ENCODE results near the gene GALNT10.

GALNT10 gene

GRCh38 chr5:154215571-154216325 is 25.2 kb downstream of the GALNT10 start:
- no peak overlapping the region for H3K4me3 ChIP-seq (ENCODE audit: low read length)
- no peaks in the 10 kb centered on the region for H3K4me1 ChIP-seq (ENCODE audit: insufficient read depth, low read length)
- H3K27me3 ChIP-seq (ENCODE audit: insufficient read depth, low read length) = no peaks in the 10 kb centered on the region
- H3K36me3 ChIP-seq (ENCODE audit: insufficient read depth, low read length) = no peaks in the 10 kb centered on the region
- no peak overlapping the region for H2AFZ ChIP-seq (ENCODE audit: low read depth, low read length)
- H3K9me3 ChIP-seq (ENCODE audit: low read length) = no peaks in the 10 kb centered on the region

GRCh38 chr5:154217462-154217861 is 26.9 kb downstream of the GALNT10 start:
- Histone ChIP-seq H3K9me3 (ENCODE audit: low read length) (no peaks in the 10 kb centered on the region), H3K4me1 (ENCODE audit: insufficient read depth, low read length) (no peaks in the 10 kb centered on the region), H2AFZ (ENCODE audit: low read depth, low read length) (no peak overlapping the region), H3K27me3 (ENCODE audit: insufficient read depth, low read length) (no peaks in the 10 kb centered on the region), H3K36me3 (ENCODE audit: insufficient read depth, low read length) (no peaks in the 10 kb centered on the region), H3K4me3 (ENCODE audit: low read length) (no peak overlapping the region)

DNA sequence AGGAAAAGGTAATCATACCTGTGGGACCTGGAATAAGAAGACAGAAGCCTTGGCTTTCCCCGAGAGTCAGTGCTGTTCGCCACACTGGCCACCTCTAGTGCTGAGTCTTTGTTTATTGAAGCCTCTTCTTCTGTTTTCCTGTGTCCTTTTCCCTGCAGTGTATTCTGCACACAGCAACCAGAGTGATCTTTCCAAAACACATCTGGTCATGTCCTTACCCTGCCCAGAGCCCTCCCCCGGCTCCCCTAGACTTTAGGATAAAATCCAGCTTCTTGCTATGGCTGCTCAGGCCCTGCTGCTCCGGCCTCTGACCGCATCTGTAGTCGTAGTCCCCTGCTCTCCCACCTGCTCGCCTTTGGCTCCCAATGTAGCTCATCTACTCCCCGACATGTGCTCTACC is 28.3 kb downstream of the GALNT10 start:
- H3K4me3 ChIP-seq (ENCODE audit: low read length) = no peak overlapping the region
- H3K4me1 ChIP-seq (ENCODE audit: insufficient read depth, low read length) = no peaks in the 10 kb centered on the region
- no peak overlapping the region for H2AFZ ChIP-seq (ENCODE audit: low read depth, low read length)
- no peaks in the 10 kb centered on the region for H3K27me3 ChIP-seq (ENCODE audit: insufficient read depth, low read length)
- H3K9me3 ChIP-seq (ENCODE audit: low read length) = no peaks in the 10 kb centered on the region
- H3K36me3 ChIP-seq (ENCODE audit: insufficient read depth, low read length) = no peaks in the 10 kb centered on the region

DNA sequence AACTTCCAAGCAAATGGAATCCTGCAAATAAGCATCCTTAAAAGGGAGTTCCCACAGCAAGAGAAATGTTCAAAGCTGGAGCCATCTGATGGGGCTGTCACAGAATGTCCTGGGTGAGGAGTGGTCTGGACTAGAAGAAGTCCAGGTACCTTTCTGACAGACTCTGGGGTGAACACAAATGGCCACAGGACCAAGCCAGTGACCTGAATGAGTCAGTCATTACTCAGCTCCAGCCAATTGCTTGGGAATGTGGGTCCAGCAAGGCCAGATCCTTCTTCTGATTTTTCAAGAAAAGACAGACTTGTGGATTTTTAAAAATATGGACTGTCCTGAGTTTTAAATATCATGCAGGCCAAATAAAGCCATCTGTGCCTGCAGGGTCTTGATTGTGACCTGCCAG is 30.1 kb downstream of the GALNT10 start:
- H3K4me1 ChIP-seq (ENCODE audit: insufficient read depth, low read length) = no peaks in the 10 kb centered on the region
- H3K4me3 ChIP-seq (ENCODE audit: low read length) = no peak overlapping the region
- H2AFZ ChIP-seq (ENCODE audit: low read depth, low read length) = no peak overlapping the region
- no peaks in the 10 kb centered on the region for H3K36me3 ChIP-seq (ENCODE audit: insufficient read depth, low read length)
- no peaks in the 10 kb centered on the region for H3K9me3 ChIP-seq (ENCODE audit: low read length)
- H3K27me3 ChIP-seq (ENCODE audit: insufficient read depth, low read length) = no peaks in the 10 kb centered on the region

GRCh38 chr5:154221371-154221896 is 30.9 kb downstream of the GALNT10 start:
- H3K36me3 ChIP-seq (ENCODE audit: insufficient read depth, low read length) = no peaks in the 10 kb centered on the region
- no peaks in the 10 kb centered on the region for H3K9me3 ChIP-seq (ENCODE audit: low read length)

GRCh38 chr5:154222414-154222813 is 31.9 kb downstream of the GALNT10 start:
- H3K4me3 ChIP-seq (ENCODE audit: low read length) = no peak overlapping the region
- peaks cover 4% of the 10 kb centered on the region for H3K9me3 ChIP-seq (ENCODE audit: low read length)
- H3K4me1 ChIP-seq (ENCODE audit: insufficient read depth, low read length) = no peaks in the 10 kb centered on the region
- no peak overlapping the region for H2AFZ ChIP-seq (ENCODE audit: low read depth, low read length)
- no peaks in the 10 kb centered on the region for H3K36me3 ChIP-seq (ENCODE audit: insufficient read depth, low read length)
- H3K27me3 ChIP-seq (ENCODE audit: insufficient read depth, low read length) = no peaks in the 10 kb centered on the region

More at GRCh38 chr5:154221371-154221896, 30.9 kb downstream of the GALNT10 start:
- Histone ChIP-seq H3K27me3 (ENCODE audit: insufficient read depth, low read length) (no peaks in the 10 kb centered on the region), H2AFZ (ENCODE audit: low read depth, low read length) (no peak overlapping the region), H3K4me3 (ENCODE audit: low read length) (no peak overlapping the region), H3K4me1 (ENCODE audit: insufficient read depth, low read length) (no peaks in the 10 kb centered on the region)

DNA sequence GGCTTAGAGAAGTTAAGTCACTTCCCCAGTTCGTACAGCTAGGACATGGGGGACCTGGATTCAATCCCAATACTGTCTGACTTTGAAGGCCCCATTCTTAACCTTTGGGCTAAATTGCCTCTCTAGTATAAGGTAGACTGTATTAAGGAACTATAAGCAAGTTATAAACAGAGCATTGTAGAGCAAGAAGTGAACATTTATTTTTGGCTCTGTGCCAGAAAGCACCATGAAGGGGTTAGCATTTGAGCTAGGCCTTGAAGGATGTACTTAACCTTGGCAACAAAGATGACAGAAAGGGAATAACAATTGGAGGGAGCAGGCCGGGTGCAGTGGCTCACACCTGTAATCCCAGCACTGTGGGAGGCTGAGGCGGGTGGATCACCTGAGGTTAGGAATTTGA is 32.8 kb downstream of the GALNT10 start:
- Histone ChIP-seq H3K9me3 (ENCODE audit: low read length) (peaks cover 4% of the 10 kb centered on the region), H3K4me3 (ENCODE audit: low read length) (no peak overlapping the region), H3K27me3 (ENCODE audit: insufficient read depth, low read length) (no peaks in the 10 kb centered on the region), H3K36me3 (ENCODE audit: insufficient read depth, low read length) (no peaks in the 10 kb centered on the region), H3K4me1 (ENCODE audit: insufficient read depth, low read length) (no peaks in the 10 kb centered on the region), H2AFZ (ENCODE audit: low read depth, low read length) (no peak overlapping the region)

DNA sequence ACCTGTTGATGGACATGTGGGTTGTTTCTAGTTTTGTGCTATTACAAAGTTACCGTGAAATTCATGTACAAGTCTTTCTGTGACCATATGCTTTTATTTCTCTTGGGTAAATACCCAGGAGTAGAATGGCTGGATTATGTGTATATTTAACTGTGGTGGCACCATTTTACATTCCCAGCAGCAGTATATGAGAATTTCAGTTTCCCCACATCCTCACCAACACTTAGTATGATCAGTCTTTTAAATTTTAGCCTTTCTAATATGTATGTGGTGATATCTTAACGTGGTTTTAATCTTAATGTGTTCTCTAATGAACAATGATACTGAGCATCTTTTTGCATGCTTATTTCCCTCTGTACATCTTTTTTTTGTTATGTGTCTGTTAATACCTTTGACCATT is 36.6 kb downstream of the GALNT10 start:
- H2AFZ ChIP-seq (ENCODE audit: low read depth, low read length) = no peak overlapping the region
- no peaks in the 10 kb centered on the region for H3K27me3 ChIP-seq (ENCODE audit: insufficient read depth, low read length)
- H3K9me3 ChIP-seq (ENCODE audit: low read length) = peaks cover 4% of the 10 kb centered on the region
- H3K4me1 ChIP-seq (ENCODE audit: insufficient read depth, low read length) = no peaks in the 10 kb centered on the region
- no peaks in the 10 kb centered on the region for H3K36me3 ChIP-seq (ENCODE audit: insufficient read depth, low read length)
- no peak overlapping the region for H3K4me3 ChIP-seq (ENCODE audit: low read length)

- H2AFZ ChIP-seq (ENCODE audit: low read depth, low read length) = no peak overlapping the region
- peaks cover 4% of the 10 kb centered on the region for H3K9me3 ChIP-seq (ENCODE audit: low read length)
- no peaks in the 10 kb centered on the region for H3K4me1 ChIP-seq (ENCODE audit: insufficient read depth, low read length)
- H3K27me3 ChIP-seq (ENCODE audit: insufficient read depth, low read length) = no peaks in the 10 kb centered on the region
- H3K36me3 ChIP-seq (ENCODE audit: insufficient read depth, low read length) = no peaks in the 10 kb centered on the region
- no peak overlapping the region for H3K4me3 ChIP-seq (ENCODE audit: low read length)
Observed at GRCh38 chr5:154228696-154229095, 38.2 kb downstream of the GALNT10 start.

DNA sequence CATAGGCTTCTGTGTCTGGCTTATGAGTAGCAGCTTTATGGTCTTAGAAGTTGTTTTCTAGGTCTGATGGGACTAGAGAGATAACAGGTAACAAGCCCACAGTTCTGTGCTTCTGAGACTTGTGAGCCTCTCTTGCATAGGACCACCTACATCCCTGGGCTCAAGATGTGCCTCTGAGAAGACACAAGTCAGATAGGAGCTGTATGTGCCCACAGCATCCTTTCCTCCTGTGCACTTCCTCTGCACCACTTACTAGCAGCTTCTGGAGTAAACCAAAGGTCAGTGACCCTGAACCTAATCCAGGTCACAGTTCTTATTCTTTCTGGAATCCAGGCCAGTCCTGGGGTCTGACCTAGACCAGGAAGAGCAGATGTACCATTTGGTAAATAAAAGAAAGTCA is 40.0 kb downstream of the GALNT10 start:
- Histone ChIP-seq H3K4me3 (ENCODE audit: low read length) (no peak overlapping the region), H2AFZ (ENCODE audit: low read depth, low read length) (no peak overlapping the region), H3K36me3 (ENCODE audit: insufficient read depth, low read length) (no peaks in the 10 kb centered on the region), H3K27me3 (ENCODE audit: insufficient read depth, low read length) (no peaks in the 10 kb centered on the region), H3K4me1 (ENCODE audit: insufficient read depth, low read length) (no peaks in the 10 kb centered on the region), H3K9me3 (ENCODE audit: low read length) (peaks cover 4% of the 10 kb centered on the region)

GRCh38 chr5:154234551-154234950 is 44.0 kb downstream of the GALNT10 start:
- Histone ChIP-seq H3K4me1 (ENCODE audit: insufficient read depth, low read length) (no peaks in the 10 kb centered on the region), H3K27me3 (ENCODE audit: insufficient read depth, low read length) (no peaks in the 10 kb centered on the region), H3K4me3 (ENCODE audit: low read length) (no peak overlapping the region)

GRCh38 chr5:154236011-154236410 is 45.5 kb downstream of the GALNT10 start:
- H3K36me3 ChIP-seq (ENCODE audit: insufficient read depth, low read length) = no peaks in the 10 kb centered on the region
- H3K4me1 ChIP-seq (ENCODE audit: insufficient read depth, low read length) = peaks cover 5% of the 10 kb centered on the region
- no peaks in the 10 kb centered on the region for H3K27me3 ChIP-seq (ENCODE audit: insufficient read depth, low read length)
- H3K9me3 ChIP-seq (ENCODE audit: low read length) = no peaks in the 10 kb centered on the region
- no peak overlapping the region for H3K4me3 ChIP-seq (ENCODE audit: low read length)
- H2AFZ ChIP-seq (ENCODE audit: low read depth, low read length) = no peak overlapping the region

More at GRCh38 chr5:154234551-154234950, 44.0 kb downstream of the GALNT10 start:
- Histone ChIP-seq H3K36me3 (ENCODE audit: insufficient read depth, low read length) (no peaks in the 10 kb centered on the region), H2AFZ (ENCODE audit: low read depth, low read length) (no peak overlapping the region), H3K9me3 (ENCODE audit: low read length) (no peaks in the 10 kb centered on the region)

GRCh38 chr5:154236536-154237375 is 46.2 kb downstream of the GALNT10 start:
- Histone ChIP-seq H3K36me3 (ENCODE audit: insufficient read depth, low read length) (no peaks in the 10 kb centered on the region), H3K4me3 (ENCODE audit: low read length) (no peak overlapping the region), H3K4me1 (ENCODE audit: insufficient read depth, low read length) (peaks cover 10% of the 10 kb centered on the region), H2AFZ (ENCODE audit: low read depth, low read length) (no peak overlapping the region), H3K27me3 (ENCODE audit: insufficient read depth, low read length) (no peaks in the 10 kb centered on the region), H3K9me3 (ENCODE audit: low read length) (no peaks in the 10 kb centered on the region)
